Inferior parietal cortex (tissue), 1 donor: ENCODE data around the gene LIPI.
"Not testable (repeated sequence)": the region's sequence is repeated elsewhere in the genome, so short reads cannot be mapped to it uniquely, and the experiment has no call there.

Experiments used
- DNase-seq: peaks from one replicate; pipeline ENCODE4 v3.0.0-alpha.2; 2016; ENCODE audit errors: extremely low spot score

Gene LIPI

GRCh38 chr21:14074177-14074576 is 136.6 kb downstream of the LIPI start:
- DNase-seq, result no peak

- no peak for DNase-seq
Measured at GRCh38 chr21:14073615-14074014, 137.1 kb downstream of the LIPI start.

DNA sequence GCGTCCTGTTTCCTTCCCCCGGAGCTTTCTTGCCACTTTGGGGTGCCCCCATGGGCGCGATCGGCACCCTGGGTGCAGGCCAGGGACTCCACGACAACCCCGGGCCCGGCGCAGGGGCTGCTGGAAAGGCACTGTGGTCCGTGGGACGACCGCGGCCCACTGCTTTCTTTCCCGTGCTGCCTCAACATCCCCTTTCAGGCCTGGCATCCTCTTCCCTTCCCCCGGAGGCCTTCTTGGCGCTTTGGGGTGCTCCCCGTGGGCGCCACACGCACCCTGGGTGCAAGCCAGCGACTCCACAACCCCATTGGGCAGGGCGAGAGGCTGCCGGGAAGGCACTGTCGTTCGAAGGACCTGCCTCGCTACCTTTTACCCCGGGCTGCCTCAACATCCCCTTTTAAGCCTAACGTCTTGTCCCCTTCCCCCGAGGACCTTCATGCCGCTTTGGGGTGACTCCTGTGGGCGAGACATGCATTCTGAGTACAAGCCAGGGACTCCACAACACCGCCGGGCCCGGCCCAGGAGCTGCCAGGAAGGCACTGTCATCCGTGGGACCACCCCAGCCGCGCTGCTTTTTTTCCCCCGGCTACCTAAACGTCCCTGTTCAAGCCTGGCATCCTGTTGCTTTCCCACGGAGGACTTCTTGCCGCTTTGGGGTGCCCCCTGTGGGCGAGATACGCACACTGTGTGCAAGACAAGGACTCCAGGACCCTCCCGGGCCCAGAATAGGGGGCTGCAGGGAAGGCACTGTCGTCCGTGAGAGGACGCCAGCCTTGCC is 137.8 kb downstream of the LIPI start:
- DNase-seq, result no peak

- DNase-seq, result no peak
Measured at GRCh38 chr21:14071902-14072734, 138.6 kb downstream of the LIPI start.

DNA sequence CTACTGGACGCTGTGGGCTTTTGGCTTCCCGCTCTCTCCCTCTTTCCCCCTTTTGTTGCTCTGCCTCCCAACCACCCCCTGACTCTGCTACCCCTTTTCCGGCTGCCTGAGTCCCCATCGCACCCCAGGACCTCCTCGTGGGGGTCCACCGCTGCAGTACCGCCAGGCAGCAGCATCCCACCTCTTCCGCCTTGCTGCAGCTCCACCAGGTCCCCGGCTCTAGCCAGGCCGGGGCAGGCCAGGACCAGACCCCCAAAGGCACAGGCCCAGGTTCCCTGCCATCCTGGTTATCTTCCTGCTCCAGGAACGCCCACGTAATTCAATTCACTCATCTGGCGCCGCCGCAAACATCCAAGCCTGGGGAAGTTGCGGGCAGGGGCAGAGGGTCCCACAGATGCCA is 139.8 kb downstream of the LIPI start:
- no peak for DNase-seq

DNA sequence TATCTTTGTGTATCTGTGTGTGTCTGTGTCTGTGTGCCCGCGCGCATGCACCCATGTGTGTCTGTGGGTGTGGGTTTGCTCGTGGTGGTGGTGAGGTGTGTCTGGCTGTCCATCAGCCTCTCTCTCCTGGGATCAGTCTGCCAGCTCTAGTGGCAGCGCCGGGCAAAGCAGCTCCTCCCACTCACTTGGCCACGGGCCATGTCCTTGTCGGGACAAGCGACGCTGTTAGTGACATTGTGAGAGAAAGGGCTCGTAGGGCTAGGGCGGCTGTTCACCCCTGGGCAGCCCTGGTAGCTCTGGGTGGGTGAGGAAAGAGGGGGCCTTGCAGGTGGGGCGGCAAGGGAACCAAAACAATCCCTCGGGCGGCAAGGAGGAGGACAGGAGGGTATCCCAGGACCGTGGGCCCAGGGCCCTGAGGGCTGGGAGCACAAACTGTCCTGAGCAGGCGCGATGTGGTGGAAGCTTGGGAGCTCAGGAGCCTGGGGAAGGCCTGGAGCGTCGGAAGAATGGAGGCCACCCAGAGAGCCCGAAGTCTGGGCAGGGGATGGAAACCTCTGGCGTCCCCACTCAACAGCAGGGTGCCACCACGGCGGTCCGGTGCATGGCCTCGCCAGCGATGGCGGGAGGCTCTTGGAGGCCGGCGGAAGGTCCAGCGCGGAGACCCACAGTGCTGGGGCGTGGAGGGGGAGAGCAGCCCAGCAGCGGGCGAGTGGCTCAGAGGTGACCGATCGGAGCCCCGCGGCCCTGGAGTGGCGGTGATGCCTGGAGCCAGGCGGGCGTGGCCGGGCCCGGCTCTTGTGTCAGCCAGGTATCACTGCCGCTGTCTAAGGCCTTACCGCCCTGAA is 140.5 kb downstream of the LIPI start:
- no peak for DNase-seq

DNA sequence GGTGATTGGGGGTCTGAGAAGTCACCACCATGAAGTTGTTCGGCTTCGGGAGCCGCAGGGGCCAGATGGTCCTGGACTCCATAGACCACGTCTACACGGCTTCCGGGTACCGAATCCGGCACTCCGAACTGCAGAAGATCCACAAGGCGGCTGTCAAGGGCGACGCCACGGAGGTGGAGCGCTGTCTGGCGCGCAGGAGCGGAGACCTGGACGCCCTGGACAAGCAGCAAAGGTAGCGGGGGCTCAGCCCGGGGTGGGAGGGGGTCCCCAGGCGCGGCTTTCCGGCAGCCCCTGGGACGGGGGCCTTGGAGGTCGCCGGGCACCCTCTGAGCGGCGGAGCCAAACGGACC is 146.5 kb downstream of the LIPI start:
- no peak for DNase-seq

- DNase-seq, result not testable (repeated sequence)
Measured at GRCh38 chr21:14063620-14064295, 147.0 kb downstream of the LIPI start.

DNA sequence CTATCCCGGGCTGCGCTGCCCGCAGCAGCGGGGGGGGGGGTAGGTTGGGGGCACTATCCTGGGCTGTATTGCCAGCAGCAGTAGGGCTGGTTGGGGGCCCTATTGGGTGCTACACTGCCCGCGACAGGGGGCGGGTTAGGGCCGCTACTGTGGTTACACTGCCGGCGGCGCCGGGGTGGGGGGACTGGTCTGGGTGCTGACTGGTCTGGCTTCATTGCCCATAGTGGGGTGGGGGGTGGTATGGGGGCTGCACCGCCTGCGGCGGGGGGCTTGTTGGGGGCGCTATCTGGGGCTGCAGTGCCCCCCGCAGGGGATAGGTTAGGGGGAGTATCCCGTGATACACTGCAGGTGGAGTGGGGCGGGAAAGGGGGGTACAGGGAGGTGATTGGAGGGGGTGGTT is 148.1 kb downstream of the LIPI start:
- not testable (repeated sequence) for DNase-seq

GRCh38 chr21:14061820-14062219 is 148.9 kb downstream of the LIPI start:
- DNase-seq, result not testable (repeated sequence)

DNA sequence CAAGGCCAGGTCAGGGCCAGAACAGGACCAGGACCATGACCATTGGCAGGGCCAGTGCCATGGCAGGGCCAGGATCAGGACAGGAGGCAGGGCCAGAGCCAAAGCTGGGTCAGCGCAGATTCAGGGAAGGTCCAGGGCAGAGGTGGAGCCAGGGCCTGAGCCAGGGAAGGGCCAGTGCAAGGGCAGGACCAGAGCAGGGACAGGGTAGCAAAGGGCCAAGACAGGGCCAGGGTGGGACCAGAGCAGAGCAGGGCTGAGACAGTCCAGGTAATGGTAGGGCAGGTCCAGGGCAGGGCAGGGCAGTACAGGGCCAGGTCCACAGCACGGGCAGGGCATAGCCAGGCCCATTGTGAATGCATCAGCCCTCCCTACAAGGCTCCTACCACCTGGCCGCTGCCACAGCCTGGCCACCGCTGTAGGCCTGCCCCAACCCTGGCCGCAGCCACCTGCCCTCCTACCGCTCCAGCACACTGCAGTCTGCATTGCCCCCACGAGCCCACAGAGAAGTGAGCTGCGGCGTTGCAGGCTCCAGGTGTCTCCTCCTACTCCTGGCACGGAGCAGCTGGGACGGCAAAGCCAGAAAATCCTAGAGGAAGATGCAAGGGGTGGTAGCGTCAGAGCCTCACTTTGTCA is 151.6 kb downstream of the LIPI start:
- DNase-seq, result not testable (repeated sequence)
